HUES6 (cell line): Measurements from ENCODE around the gene ZNFX1.
"Not testable (repeated sequence)": the region's sequence is repeated elsewhere in the genome, so short reads cannot be mapped to it uniquely, and the experiment has no call there.

Source experiments
- H3K27ac ChIP-seq: 2 replicates; pipeline ENCODE4 v1.7.0; 2013; ENCODE audit warnings: low read depth, mild to moderate bottlenecking, low read length, inconsistent platforms
- H3K27me3 ChIP-seq: 2 replicates; pipeline ENCODE4 v1.6.1; 2013; ENCODE audit warnings: low read length; ENCODE audit not compliant: control insufficient read depth, insufficient read depth
- H3K36me3 ChIP-seq: 2 replicates; pipeline ENCODE4 v1.6.1; 2013; ENCODE audit warnings: low read length; ENCODE audit not compliant: control insufficient read depth, insufficient read depth
- H3K4me1 ChIP-seq: 2 replicates; pipeline ENCODE4 v1.6.1; 2013; ENCODE audit warnings: low read length; ENCODE audit not compliant: control insufficient read depth, insufficient read depth
- H3K4me3 ChIP-seq: 2 replicates; pipeline ENCODE4 v1.5.1; 2013; ENCODE audit warnings: low read depth, low read length
- H3K9ac ChIP-seq: one replicate; pipeline ENCODE4 v1.6.1; 2013; ENCODE audit warnings: mild to moderate bottlenecking, low read length
- H3K9me3 ChIP-seq: 2 replicates; pipeline ENCODE4 v1.6.1; 2013; ENCODE audit warnings: low read depth, low read length; ENCODE audit not compliant: control insufficient read depth, insufficient read depth

Gene ZNFX1

DNA sequence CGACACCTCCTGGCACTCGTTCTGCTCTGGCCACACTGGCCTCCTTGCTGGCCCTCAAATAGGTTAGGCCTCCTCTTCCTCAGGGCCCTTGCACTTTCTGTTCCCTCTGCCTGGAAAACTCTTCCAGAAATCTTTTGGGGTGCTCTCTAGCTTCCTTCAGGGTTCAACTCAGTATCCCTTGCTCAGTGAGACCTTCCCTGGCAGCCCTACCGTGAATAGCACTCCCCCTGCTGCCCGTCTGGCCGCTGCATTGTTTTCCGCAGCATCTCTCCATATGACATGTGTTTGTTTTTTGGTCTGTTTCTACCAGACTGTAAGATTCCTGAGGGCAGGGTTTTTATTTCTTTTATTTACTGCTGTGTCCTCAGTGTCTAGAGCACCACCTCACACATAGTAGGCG, 52.0 kb downstream of the ZNFX1 start:
- no peak overlapping the region for H3K27ac ChIP-seq
- H3K4me1 ChIP-seq, result no peaks in the 10 kb centered on the region
- H3K27me3 ChIP-seq, result no peaks in the 10 kb centered on the region
- H3K9me3 ChIP-seq, result no peaks in the 10 kb centered on the region
- H3K36me3 ChIP-seq, result peaks cover 82% of the 10 kb centered on the region
- no peak overlapping the region for H3K9ac ChIP-seq
- no peak overlapping the region for H3K4me3 ChIP-seq

DNA sequence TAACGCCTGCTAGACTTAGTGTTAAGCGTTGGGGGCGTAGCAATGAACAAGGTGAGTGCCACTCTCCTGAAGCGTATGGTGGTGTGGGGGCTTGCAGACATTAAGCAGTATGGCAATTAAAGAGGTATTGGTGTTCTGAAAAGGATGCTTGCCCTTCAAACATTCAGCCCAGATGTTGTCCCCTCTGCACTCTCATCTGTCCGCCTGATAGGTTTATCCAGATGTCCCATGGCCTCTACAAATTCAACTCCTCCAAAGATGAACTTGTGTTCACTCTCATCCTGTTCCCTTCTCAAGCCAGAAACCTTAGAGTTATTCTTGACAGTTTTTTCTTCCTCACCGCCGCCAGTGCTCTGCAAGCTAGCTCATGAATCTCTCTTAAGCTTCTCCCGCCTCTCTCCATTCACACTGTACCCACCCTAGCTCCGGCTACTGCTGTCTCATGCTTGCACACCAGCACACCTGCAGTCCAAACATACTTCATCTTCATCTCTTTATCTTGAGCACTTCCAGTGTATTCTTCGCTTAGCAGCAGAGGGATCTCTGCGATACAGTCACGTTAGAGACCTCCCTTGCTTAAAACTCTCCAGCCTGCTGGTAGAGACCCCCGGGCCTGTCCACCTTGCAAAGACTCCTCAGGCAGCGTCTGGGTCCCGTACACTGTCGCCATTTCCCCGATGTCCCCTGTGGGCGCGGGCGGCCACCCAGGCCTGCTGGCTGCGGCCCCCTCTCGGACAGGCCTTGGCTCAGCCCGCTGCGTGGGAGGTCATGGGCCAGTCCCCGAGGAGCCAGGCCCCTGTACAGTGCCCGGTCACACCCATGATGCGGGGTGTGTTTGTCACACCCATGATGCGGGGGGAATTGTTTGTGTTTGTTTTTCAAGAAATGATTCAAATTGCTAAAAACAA, 57.7 kb downstream of the ZNFX1 start:
- peak overlapping the region; percentile 88 for H3K4me3 ChIP-seq
- H3K27me3 ChIP-seq, result no peaks in the 10 kb centered on the region
- H3K27ac ChIP-seq, result no peak overlapping the region
- H3K36me3 ChIP-seq, result peaks cover 36% of the 10 kb centered on the region
- peak overlapping the region; percentile 87 for H3K9ac ChIP-seq
- H3K9me3 ChIP-seq, result no peaks in the 10 kb centered on the region
- H3K4me1 ChIP-seq, result peaks cover 6% of the 10 kb centered on the region; the same call in 1 of the 2 replicates

DNA sequence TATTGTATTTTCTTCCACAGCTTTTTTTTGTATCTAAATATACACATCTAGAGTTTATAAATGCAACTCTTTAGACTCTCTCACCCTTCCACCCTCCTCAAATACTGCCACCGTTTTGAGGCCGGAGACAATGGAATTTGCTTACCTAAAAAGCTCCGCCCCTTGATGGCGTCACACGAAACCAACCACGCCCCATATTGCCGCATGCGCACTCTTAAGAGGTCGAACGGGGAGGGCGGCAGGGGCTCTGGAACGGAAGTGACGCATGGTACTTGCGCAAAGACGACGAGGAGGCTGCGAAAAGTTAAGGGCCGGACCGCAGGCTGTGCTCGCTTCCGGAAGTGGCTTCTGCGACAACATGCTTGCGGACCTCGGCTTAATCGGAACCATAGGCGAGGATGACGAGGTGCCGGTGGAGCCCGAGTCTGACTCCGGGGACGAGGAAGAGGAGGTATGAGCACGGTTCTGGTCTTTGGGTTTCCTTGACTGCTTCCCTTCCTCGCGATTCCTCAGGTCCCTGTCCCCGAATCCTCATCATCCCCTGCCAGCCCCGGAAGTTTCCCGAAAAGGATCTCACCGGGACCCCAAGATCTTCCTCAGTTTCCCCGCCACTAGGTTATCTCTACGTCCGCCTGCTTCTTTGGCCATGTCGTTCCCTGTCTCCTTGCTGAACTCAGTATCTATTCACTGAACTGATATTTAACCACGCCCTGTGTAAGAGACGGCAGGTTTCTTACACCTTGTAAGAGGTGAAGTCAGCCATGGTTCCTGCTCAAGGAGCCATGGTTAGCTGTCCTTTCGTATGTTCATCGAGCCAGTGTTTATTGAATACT, 58.5 kb downstream of the ZNFX1 start, which contains the start of gene DDX27:
Gene DDX27, plus strand, starts transcription at position 326 of the 833 bp plus-strand sequence. Its CDS starts 33 bp downstream, at position 359.
- peak within 1 kb of the TSS; percentile 63; the same call in 1 of the 2 replicates for H3K27ac ChIP-seq
- peak within 1 kb of the TSS; percentile 87 for H3K9ac ChIP-seq
- no peaks in the 10 kb centered on the region for H3K27me3 ChIP-seq
- peaks cover 6% of the 10 kb centered on the region; the same call in 1 of the 2 replicates for H3K4me1 ChIP-seq
- H3K4me3 ChIP-seq, result peak within 1 kb of the TSS; percentile 88
- H3K36me3 ChIP-seq, result peaks cover 27% of the 10 kb centered on the region
- no peaks in the 10 kb centered on the region for H3K9me3 ChIP-seq

DNA sequence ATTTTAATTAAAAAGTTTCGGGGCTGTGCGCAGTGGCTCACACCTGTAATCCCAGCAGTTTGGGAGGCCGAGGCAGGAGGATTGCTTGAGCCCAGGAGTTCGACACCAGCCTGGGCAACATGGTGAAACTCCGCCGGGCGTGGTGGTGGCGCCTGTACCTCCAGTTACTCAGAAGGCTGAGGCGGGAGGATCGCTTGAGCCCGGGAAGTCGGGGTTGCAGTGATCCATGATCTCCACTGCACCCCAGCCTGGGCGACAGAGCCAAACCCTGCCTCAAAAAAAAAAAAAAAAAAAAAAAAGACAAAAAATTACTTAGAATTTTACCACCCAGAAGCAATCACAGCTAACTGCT, 59.1 kb downstream of the ZNFX1 start:
- H3K9ac ChIP-seq, H3K4me1 ChIP-seq, H3K27me3 ChIP-seq, H3K9me3 ChIP-seq, H3K4me3 ChIP-seq: not testable (repeated sequence)
- H3K36me3 ChIP-seq, result peaks cover 21% of the 10 kb centered on the region
- H3K27ac ChIP-seq, result peak overlapping the region; percentile 63; the same call in 1 of the 2 replicates

DNA sequence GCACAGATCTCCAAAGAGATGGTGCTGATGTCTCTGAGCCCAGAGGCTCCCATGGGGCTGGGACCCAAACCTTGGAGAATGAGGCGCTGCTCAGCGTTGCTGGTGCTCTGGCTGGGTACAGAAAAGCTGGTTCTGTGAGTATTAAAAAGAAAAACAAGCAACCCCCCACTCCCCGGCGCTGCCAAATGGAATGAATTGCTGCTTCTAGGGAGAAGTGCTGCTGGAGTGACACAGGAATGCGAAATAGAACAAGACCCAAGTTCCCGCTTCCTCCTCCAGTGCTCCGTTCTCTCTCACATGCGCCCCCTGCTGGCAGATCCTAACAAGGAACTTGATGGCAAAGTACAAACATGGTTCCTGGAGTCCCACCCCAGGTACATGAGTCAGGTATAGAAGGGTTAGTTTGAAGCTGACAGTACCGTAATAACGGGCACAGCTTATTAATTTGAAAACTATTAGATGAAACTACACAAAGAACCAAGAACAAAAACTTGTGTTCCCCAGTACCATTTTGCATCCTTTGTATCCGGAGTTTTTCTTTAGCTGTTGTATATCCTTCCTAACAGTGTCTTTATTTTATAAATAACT, 60.8 kb downstream of the ZNFX1 start:
- Histone ChIP-seq H3K9ac (no peak overlapping the region), H3K27me3 (no peaks in the 10 kb centered on the region), H3K9me3 (no peaks in the 10 kb centered on the region), H3K4me3 (no peak overlapping the region), H3K36me3 (peaks cover 9% of the 10 kb centered on the region), H3K27ac (no peak overlapping the region), H3K4me1 (peaks cover 6% of the 10 kb centered on the region; the same call in 1 of the 2 replicates)

DNA sequence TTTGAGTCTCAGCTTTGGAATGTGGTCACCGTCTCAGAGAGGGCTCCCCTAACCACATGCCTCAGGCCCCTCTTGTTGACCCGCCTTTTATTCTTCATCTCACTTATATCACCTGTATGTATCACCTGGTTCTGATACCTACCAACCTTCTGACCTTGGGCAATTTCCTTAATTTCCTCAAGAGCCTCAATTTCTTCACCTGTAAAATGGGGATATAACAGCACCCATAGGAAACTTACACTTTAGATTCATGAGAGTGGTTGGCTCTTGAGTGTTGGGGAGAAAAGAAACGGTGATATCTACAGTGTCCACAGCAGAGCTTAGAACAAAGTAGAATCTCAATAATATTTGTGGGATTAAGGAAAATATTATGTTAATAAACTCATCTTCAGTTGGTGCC, 62.6 kb downstream of the ZNFX1 start:
- no peak overlapping the region for H3K4me3 ChIP-seq
- peaks cover 3% of the 10 kb centered on the region; the same call in 1 of the 2 replicates for H3K9me3 ChIP-seq
- H3K27ac ChIP-seq, result no peak overlapping the region
- no peaks in the 10 kb centered on the region for H3K36me3 ChIP-seq
- no peak overlapping the region for H3K9ac ChIP-seq
- peaks cover 5% of the 10 kb centered on the region; the same call in 1 of the 2 replicates for H3K4me1 ChIP-seq
- no peaks in the 10 kb centered on the region for H3K27me3 ChIP-seq

DNA sequence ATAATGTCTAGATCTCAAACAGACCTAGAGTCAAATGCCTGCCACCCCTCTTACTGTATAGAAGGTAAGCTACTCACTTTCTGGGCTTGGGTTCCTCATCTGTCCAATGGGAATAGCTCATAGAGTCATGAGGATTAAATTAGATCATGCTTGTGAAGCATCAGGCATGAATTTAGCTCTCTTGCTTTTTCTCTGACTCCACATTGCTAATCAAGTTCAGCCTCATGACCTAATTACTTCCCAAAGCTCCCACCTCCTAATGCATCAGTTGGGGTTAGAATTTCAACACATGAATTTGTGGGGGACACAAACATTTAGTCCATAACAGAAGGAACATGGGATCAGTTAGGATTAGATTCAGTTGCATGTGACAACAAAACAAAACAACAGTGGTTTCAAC, 63.3 kb downstream of the ZNFX1 start:
- no peaks in the 10 kb centered on the region for H3K27me3 ChIP-seq
- H3K36me3 ChIP-seq, result no peaks in the 10 kb centered on the region
- peaks cover 3% of the 10 kb centered on the region; the same call in 1 of the 2 replicates for H3K4me1 ChIP-seq
- H3K9me3 ChIP-seq, result peaks cover 6% of the 10 kb centered on the region; the same call in 1 of the 2 replicates
- no peak overlapping the region for H3K27ac ChIP-seq
- no peak overlapping the region for H3K4me3 ChIP-seq
- no peak overlapping the region for H3K9ac ChIP-seq

DNA sequence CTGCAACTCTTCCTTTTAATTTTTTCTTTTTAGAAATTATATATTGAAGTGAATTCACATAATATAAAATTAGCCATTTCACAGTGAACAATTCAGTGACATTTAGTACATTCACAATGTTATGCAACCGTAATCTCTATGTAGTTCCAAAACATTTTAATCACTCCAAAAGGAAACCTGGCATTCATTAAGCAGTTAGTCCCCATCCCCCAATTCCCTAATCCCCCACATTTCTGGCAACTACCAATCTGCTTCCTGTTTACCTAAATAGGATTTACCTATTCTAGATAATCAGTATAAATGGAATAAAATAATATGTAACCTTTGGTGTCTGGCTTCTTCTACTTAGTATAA, 67.1 kb downstream of the ZNFX1 start:
- Histone ChIP-seq H3K9ac (no peak overlapping the region), H3K9me3 (peaks cover 6% of the 10 kb centered on the region; the same call in 1 of the 2 replicates), H3K36me3 (no peaks in the 10 kb centered on the region), H3K4me1 (no peaks in the 10 kb centered on the region), H3K27ac (no peak overlapping the region), H3K27me3 (no peaks in the 10 kb centered on the region), H3K4me3 (no peak overlapping the region)

DNA sequence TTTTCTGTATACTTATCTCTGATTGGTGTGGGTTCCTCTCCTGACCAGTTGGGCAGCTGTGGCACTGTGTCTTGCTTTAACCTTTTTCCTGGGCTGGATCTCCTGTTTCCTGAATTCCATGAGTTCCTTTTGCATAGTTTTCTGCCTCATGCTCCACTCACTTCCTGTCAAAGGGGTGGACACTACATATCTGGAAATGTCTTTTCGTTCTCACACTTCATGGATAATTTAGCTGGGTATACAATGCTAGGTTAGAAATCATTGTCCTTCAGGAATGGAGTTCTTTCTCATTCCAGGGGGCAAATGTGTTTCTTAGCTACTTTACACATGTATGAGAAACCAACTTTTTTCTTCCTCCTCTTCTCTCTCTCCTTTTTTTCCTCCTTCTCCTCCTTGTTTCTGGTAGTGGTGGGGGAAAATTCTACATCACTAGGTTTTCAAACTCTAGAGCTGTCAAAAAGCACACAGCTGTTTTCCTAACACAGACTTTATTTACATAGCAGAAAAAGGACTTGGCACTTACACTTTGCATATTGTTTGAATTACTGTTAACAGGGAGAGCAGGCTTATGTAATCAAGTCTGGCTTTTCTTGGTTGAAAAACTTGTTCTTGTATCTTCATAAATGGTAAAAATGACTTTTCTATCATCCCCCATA, 67.6 kb downstream of the ZNFX1 start:
- no peaks in the 10 kb centered on the region for H3K27me3 ChIP-seq
- H3K4me1 ChIP-seq, result no peaks in the 10 kb centered on the region
- no peaks in the 10 kb centered on the region for H3K36me3 ChIP-seq
- peaks cover 6% of the 10 kb centered on the region; the same call in 1 of the 2 replicates for H3K9me3 ChIP-seq
- H3K9ac ChIP-seq, result no peak overlapping the region
- no peak overlapping the region for H3K4me3 ChIP-seq
- no peak overlapping the region for H3K27ac ChIP-seq

DNA sequence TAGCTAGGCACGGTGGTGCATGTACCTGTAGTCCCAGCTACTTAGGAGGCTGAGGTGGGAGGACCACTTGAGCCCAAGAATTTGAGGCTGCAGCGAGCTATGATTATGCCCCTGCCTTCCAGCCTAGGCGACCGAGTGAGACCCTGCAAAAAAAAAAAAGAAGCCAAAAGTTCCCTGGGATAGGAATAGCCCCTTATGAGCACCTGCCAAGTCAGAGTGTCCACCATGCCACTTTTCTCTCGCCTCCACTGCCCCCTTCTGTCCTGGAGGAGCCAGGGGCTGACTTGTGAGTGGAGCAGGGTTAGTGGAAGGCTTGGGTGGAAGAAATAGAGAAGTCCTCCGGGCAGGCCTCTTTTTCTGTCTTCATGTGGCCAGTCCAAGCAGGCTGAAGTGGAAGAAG, 70.8 kb downstream of the ZNFX1 start:
- Histone ChIP-seq H3K9ac (no peak overlapping the region), H3K27me3 (no peaks in the 10 kb centered on the region), H3K36me3 (no peaks in the 10 kb centered on the region), H3K9me3 (peaks cover 6% of the 10 kb centered on the region; the same call in 1 of the 2 replicates), H3K4me1 (no peaks in the 10 kb centered on the region), H3K27ac (no peak overlapping the region), H3K4me3 (no peak overlapping the region)
